HG02970 (cell line): ENCODE data around the gene IYD.

Experiments used
- ATAC-seq: cut with Tn5 transposase; IDR thresholded peaks from one replicate; pipeline ENCODE4 v1.9.1; 2021; ENCODE audit warnings: mild to moderate bottlenecking, moderate library complexity, moderate number of reproducible peaks; ENCODE audit not compliant: unreplicated experiment, low FRiP score

The IYD gene, protein sequence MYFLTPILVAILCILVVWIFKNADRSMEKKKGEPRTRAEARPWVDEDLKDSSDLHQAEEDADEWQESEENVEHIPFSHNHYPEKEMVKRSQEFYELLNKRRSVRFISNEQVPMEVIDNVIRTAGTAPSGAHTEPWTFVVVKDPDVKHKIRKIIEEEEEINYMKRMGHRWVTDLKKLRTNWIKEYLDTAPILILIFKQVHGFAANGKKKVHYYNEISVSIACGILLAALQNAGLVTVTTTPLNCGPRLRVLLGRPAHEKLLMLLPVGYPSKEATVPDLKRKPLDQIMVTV

DNA sequence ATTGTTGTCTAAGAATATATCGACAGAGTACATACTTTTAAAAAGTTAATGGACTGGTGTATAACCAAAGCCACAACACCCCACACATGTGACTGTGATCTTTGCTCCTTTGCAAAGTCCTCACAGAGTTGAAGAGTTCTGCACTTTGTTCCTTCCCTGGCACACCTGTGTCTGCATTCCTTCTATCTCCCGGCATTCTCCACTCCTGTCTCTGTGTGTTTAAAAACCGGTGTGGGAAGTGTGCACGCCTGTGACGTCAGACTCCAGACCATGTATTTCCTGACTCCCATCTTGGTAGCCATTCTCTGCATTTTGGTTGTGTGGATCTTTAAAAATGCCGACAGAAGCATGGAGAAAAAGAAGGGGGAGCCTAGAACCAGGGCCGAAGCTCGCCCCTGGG lies at the start of gene IYD:
IYD (plus strand) TSS at position 251 of the 400 bp plus-strand sequence; CDS start at position 271, 20 bp downstream.
- no peak for ATAC-seq

DNA sequence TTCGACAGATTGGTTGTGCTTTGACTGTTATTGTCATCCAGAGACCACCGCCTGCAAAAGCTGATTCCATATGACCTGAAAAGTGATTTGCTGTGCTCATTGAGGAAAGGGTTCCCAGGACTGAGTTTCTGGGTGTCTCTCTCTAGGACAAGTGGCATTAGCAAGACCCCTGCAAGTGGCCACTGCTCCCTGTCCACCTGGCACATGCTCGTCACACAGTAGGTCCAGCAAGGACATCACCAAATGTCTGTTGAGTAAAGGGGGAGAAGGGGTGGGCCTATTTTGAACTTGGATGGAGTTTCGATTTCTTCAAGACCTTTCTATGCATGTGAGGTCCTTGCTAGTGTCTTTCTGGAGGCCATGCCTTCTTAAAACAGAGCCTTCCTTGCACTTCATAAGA lies 48.9 kb upstream of the IYD start:
- ATAC-seq = no peak

DNA sequence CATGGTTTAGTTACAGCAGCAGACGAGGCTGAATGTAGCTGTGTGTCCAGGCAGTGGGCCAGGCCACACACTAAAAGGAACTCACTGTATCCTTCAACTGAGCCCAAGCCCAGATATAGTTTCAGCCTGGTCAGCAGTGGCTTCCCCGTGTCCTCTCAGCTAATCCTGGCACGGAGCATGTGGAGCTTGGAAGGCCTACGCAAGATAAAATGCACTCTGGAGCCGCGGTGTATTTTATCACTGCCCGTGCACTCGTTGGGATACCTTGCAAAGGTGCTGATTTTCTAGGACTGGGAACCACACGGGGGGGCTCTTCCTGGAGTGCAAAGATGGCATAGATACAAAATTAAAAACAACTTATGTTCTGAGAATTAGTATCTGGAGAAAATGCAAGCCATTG lies 48.4 kb upstream of the IYD start:
- ATAC-seq = no peak

DNA sequence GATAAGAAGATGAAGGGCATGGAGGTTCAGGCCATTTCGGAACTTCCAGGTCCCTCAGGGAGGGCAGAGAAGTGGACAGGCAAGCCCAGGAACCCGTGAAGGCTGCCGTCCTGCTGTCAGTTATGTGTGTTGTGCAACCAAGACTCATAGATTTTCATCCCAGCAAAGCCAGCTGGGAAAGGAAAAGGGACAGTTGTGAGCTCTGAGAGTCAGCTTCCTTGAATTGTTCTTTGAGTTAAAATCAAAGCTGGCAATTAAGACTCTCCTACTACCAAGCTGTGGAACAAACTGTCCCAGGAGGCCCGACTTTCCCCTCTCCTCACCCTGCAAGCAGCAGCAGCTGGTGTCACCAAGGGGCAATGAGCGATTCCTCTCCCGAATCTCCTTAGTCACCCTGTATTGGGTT lies 46.3 kb upstream of the IYD start:
- ATAC-seq = no peak

DNA sequence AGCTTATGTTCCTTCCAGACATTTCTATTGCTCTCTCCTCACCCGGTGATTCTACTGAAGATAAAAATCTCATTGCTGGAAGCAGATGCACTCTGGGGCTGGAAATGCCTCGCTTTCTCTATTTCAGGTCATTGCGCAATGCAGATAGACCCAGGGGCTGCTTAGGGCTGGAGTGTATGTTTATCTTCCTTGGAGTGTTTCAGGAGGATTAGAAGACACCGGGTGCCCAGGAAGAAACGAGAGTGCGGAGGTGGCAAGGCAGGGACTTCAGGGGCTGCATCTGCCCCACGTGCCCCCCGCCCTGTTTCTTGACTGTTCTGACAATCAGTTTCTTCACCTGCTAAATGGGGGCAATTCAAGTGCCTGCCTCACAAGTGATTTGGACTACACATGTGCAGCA lies 45.6 kb upstream of the IYD start:
- no peak for ATAC-seq

DNA sequence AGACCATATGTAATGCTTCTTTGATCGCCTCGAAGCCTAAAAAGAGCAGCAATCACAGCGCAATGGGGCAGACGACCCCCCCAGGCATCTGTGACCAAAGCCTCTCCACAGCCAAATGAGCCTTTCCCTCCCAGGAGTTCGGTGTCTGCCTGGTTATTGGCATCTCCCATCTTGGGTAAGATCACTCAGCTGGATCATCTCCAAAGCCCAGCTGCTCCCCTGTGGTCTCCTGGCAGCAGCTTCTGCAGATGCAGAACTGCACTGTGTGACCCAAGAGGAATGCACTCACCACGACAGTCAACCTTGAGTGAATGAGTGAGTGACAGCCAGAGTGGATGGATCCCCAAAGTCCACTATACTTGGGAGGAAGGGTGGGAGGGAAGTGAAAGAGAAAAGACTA lies 44.8 kb upstream of the IYD start:
- ATAC-seq = no peak

DNA sequence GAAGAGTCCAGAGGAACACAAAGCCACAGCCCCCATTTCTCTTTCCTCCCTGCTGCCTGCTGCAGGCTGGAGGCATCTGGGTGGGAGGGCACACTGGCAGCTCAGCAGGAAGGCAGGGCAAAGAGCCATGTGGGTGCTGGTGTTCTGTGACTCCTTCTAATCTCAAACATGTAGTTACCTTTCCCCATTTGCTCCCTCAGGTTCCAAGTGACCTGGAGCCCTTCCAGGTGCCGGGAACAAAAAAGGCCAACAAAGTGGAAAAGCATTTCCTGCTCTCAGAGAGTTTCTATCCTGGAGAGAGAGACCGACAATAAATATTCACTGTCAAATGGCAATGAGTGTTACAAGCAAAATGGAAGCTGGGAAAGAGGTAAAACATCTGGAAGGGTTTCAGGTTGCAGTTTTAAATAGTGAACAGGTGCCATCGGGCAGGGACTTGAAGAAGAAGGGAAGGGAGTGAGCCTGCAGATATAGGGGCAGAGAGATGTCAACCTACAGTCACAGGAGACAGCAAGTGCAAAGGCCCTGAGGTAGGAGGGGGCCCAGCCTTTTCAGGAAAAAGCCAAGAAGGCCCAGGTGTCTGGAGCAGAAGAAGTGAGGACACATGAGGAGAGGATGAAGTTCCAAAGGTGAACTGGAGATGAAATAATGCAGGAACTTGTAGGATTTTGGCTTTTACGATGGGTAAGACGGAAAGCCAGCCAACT lies 43.6 kb upstream of the IYD start:
- ATAC-seq = no peak

DNA sequence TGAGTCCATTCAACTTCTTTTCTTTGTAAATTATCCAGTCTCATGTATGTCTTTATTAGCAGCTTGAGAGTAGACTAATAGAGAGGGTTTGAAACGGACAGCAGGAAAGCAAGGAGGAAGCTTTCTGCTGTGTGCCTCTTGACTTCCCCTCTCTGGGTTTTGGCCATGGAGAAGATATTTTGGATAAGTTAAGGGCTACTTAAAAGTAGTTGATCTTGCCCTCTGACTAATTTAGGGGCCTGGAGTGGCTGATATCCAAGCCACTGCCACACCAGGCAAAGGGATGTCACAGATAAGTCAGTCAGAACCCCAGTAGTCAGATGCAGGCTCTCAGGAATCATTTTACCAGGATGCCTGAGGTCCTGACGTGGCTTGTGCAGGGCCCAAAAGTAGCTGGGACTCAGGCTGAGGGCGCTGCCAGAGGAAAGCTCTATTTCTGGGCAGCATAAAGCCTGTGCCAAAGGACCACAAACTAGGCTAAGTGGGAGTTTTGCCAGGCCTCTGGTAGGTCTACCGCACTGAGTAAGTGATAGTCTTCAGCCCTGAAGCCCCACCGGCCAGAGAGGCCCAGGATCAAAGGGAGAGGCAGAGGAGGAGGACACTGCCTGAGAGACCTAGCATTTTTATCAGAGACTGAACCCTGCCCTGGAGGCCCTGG lies 41.6 kb upstream of the IYD start:
- no peak for ATAC-seq

DNA sequence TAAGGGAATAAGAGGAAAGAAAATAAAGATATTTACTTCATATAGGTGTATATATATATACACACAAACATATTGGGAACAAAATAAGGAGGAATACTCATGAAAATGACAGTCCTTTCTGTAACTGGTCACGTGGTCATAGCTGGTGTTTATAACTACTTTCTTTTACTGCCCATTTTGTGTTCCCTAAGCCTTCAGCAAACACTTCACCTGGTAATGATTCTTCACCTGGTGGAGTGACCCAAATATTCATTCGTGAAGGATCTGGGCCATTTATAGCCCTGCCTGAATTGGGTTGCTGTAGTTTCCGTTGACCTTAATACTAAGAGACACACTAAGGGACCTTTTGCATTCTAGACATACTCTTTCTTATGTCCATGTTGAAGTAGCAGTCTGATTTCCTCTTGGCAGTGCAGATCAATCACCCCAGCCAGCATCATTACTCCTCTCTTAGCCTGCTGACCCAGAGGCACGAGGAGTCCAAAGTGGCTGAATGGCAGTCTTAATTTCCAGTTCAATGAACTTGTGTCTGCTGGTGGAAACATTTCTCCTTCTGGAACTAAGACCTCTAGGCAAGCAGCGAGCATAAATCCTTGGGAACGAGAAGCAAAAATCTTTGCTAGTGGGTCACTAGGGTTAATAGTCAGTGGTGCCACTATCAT lies 39.9 kb upstream of the IYD start:
- ATAC-seq = no peak

DNA sequence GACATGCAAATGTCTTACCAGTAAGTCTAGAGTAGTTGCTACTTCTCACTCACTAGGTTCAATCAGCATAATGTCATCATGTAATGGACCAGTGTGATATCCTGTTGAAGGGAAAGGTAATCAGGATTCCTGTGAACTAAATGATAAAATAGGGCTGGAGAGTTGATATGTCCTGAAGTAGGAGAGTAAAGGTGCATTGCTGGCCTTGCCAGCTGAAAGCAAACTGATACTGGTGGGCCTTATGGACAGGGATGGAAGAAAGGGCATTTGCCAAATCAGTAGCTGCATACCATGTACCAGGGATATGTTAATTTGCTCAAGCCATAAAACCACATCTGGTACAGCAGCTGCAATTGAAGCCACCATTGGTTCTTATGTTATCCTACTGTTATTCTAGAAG lies 37.5 kb upstream of the IYD start:
- ATAC-seq = no peak

DNA sequence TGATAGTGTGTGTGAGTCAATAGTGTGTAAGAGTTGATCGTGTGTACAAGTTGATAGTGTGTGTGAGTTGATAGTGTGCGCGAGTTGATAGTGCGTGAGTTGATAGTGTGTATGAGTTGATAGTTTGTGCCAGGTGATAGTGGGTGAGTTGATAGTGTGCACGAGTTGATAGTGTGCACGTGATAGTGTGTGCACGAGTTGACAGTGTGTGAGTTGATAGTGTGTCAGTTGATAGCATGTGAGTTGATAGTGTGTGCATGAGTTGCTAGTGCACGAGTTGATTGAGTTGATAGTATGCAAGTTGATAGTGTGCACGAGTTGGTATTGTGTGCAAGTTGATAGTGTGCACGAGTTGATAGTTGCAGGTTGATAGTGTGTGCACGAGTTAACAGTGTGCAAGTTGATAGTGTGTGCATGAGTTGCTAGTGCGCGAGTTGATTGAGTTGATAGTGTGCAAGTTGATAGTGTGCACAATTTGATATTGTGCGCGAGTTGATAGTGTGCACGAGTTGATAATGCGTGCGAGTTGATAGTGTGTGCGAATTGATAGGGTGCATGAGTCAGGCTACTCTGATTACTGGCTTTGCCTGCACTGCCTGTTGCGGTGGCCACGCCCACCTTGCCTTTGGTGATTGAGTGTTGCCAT lies 35.8 kb upstream of the IYD start:
- ATAC-seq = no peak

DNA sequence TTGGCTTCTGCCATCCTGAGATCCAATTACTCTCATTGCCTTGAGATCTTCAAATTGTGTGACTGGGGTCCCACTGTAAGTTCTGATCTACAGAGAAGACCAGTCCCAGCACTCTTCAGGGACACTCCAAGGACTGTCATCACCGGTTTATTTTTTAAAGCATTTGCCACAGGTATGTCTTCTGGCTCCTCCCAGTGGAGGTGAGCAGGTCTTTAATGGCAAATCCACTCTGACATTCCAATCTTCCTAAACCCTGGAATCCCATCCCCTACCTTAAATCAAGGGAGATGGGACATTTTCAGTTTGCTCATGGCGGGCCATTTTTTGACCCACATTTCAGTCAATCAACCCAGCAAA lies 35.2 kb upstream of the IYD start:
- ATAC-seq = no peak

DNA sequence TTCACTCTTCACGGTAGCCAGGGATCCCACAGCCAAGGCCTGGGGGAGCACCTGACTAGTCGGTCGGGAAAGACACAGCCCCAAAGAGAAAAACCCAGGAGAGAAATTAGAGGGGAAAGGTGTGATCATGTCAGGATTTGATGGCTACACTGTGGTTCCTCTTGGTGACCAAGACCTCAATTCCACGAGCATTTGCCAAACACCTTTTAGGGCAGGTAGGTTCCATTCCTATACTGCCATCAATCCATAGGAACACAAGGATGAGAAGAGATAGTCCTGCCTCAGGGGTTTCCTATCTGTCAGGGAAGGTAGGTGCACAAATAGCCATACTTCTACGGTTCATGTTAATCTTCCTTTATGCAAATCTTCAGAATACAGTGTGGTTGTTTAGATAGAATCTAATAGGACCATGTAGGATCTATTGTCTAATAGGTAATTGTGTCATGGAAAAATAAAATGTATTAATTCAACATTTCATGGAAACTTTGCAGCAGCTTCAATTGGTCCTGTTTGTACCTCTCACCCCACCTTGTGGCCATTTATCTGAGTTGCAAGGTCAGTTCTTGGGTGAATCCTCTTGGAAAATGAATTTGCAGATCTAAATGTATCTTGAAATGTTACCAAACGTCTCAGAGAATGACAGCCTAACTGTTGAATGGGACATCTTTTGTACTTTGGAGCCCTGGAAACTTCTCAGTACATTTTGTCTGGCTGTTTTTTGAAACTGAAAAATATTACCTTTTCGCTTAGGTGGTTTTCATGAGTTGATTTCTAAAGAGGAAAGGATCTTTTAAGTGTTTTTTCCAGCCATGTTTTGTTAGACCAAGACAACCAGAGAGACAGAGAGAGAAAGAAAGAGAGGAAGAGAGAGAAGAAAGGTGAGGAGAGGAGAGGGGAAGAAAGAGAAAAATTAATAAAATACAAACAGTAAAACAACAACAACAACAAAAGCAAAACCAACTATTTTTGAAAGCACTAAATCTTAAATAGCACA lies 33.7 kb upstream of the IYD start:
- ATAC-seq = no peak

DNA sequence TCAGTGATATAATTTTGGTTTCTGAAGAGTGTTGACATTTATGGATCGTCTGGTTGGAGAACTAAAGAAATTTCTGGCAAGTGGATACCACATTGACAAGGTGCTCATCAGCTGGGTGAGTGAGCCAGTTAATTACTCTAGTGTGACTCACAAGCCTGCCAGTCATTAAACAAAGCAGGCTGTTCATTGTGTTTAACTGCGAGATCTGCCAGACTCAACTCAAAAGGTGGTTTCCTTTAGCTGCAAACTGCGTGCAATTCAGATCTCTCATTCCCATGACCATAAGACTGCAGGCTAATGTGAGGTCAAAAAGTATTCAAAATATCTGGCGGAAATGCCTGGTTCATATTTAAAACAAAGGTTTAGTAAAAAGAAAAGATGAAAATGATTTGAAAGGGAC lies 32.5 kb upstream of the IYD start:
- no peak for ATAC-seq

DNA sequence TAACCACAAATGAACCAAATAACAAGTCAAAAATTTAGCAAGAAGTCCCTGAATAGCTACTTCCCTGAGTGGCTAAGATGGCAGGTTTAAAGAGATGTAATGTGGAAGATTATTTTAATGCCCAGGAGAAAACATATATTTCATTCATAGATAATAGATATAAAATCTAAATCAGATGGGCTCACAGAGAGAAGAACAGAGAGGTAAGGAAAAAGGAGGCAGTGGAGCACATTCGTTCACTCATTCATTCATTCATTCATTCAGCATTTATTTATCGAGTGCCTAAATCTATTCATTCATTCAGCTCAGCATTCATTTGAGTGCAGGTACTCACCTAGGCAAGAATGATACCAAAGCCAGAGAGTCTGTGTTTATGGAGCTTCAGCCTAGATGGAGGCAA lies 32.1 kb upstream of the IYD start:
- ATAC-seq = no peak

DNA sequence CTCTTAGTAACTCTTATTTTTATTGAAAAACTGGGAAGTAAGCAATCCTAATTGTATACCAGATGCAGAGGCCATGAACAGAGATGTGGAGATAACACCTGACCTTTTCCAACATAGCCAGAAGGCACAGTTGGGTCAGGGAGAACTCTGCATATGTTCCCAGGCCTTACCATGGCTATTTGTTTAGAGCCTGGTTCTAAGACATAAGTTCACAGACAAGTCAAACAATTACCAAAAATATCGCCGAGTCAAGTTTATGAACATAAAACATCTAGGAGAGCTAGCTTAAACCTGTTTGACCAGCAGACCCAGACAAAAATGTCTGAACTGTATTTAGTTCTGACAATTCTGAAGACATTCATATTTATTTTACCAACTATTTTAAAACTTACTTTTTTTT lies 26.7 kb upstream of the IYD start:
- ATAC-seq = no peak

DNA sequence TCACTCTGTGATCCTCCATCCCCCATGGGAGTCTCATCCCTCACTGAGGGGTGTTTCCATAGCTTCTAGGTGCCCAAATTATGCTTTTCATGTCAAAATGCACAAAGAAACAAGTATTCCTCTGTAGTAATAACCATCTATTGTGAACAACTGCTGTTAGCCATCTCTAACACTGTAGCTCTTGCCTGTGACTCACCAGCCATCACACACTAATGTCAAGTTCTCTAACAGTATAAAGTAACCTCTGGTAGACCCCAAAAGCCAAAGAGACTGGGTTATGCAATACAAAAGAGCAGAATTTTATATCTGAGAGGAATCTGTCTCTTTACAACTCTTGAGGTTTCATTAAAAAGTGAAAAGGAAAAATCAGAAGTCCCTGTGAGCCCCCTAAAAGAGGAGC lies 25.4 kb upstream of the IYD start:
- no peak for ATAC-seq

DNA sequence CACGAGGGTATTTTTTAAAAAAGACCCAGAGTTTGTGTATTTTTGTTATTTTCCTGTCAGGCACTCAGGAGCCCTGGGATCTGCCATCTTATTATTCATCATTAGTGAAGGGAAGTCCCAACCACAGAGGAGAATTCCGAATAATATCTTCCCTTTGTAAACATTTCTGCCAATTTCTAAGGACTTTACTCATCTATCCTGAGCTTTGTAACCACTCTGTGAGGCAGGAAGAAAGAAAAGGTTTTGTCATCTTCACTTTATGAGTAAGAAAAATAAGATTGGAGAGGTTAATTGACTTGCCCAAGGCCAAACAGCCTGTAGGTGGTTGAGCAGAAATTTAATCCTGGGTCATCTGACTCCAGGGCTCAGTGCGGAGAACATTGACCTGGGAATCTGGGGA lies 23.0 kb upstream of the IYD start:
- ATAC-seq = no peak

DNA sequence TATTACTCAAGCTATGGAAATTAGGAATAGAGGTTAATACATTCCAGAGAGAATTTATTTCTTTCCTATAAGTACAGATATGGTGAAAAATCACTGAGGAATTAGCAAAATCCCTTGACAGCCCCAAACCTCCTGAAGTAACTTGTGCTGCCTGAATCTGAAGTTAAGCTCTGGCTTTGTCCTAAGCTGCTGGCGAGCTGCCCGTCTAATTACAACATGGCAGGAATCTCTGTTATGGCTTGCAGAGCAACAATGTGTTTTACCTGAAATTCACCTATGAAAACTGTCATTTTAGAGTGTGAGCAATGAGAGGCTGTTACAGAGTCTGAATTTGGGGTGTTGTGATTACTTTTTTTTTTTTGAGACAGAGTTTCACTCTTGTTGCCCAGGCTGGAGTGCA lies 22.5 kb upstream of the IYD start:
- no peak for ATAC-seq

DNA sequence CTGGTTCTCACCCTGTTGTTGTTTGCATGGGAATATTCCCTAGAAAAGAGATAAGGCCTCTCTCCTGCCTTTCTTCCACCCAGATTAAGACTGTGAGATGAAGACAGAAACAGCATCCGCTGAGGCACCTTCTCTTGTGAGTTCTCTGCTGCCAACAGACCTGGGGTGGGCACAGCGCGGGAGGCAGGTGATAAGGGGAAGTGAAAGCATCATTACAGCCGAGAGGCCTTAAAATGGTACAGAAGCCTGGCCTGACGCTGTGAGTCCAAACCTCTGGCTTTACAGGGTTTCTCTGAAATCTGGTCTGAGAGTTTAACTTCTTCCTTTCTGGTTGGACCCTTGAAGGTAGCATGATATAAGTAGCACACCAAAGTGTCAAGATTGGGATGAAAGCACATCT lies 21.0 kb upstream of the IYD start:
- ATAC-seq = no peak
